Neuronal stem cell (in vitro differentiated cells): ENCODE data around the gene KIAA0930.
A peak's percentile ranks its signal among the peaks of the same experiment; 100 is the strongest.

ENCODE experiments used
- DNase-seq: peaks from one replicate; pipeline ENCODE4 v3.0.0-alpha.2; 2013; ENCODE audit warnings: low spot score
- H2AFZ ChIP-seq: one replicate; pipeline ENCODE4 v1.6.1; 2013; ENCODE audit warnings: mild to moderate bottlenecking, low read length, inconsistent platforms
- H2AK5ac ChIP-seq: 2 replicates; pipeline ENCODE4 v1.6.1; 2013; ENCODE audit warnings: low read depth, mild to moderate bottlenecking, inconsistent platforms, low read length, moderate library complexity, mixed read lengths
- H2BK120ac ChIP-seq: 2 replicates; pipeline ENCODE4 v1.6.1; 2013; ENCODE audit warnings: low read depth, mild to moderate bottlenecking, inconsistent platforms, low read length, moderate library complexity, mixed read lengths
- H2BK12ac ChIP-seq: one replicate; pipeline ENCODE4 v1.6.1; 2013; ENCODE audit warnings: low read length, inconsistent platforms
- H2BK15ac ChIP-seq: 2 replicates; pipeline ENCODE4 v1.6.1; 2013; ENCODE audit warnings: mild to moderate bottlenecking, low read length, inconsistent platforms, mixed read lengths
- H2BK5ac ChIP-seq: one replicate; pipeline ENCODE4 v1.6.1; 2013; ENCODE audit warnings: inconsistent platforms, mild to moderate bottlenecking, low read length, moderate library complexity
- H3K14ac ChIP-seq: one replicate; pipeline ENCODE4 v1.6.1; 2013; ENCODE audit warnings: low read length, inconsistent platforms
- H3K18ac ChIP-seq: 2 replicates; pipeline ENCODE4 v1.6.1; 2013; ENCODE audit warnings: low read length, inconsistent platforms
- H3K23ac ChIP-seq: 2 replicates; pipeline ENCODE4 v1.6.1; 2013; ENCODE audit warnings: low read depth, mild to moderate bottlenecking, mixed read lengths, low read length, inconsistent platforms; ENCODE audit not compliant: poor library complexity
- H3K27ac ChIP-seq: replicated peaks from 3 replicates; pipeline ENCODE4 v1.5.1; 2013; ENCODE audit warnings: low read length, inconsistent platforms
- H3K27me3 ChIP-seq, 3 experiments: 2 replicates each; pipeline ENCODE4 v1.6.1; 2013; ENCODE audit warnings: low read length in 3 of 3, mild to moderate bottlenecking in 2 of 3, inconsistent platforms in 1 of 3, low read depth in 1 of 3, mixed read lengths in 1 of 3, moderate library complexity in 1 of 3; ENCODE audit not compliant: control insufficient read depth in 3 of 3, insufficient read depth in 3 of 3
- H3K36me3 ChIP-seq, 2 donors: replicated peaks in 1 of 2; 2 replicates each; pipeline ENCODE4 v1.6.1; 2013; ENCODE audit warnings: low read length in 2 of 2; ENCODE audit not compliant: control insufficient read depth in 2 of 2, insufficient read depth in 2 of 2
- H3K4ac ChIP-seq: 2 replicates; pipeline ENCODE4 v1.6.1; 2013; ENCODE audit warnings: inconsistent platforms, mild to moderate bottlenecking, low read length, moderate library complexity
- H3K4me1 ChIP-seq, 2 donors: 1 replicate in 1 of 2; 2 replicates in 1 of 2; pipeline ENCODE4 v1.6.1; 2013; ENCODE audit warnings: low read length in 2 of 2, low read depth in 1 of 2; ENCODE audit not compliant: control insufficient read depth in 2 of 2, insufficient read depth in 1 of 2
- H3K4me2 ChIP-seq: one replicate; pipeline ENCODE4 v1.6.1; 2013; ENCODE audit warnings: mild to moderate bottlenecking, low read length, inconsistent platforms; ENCODE audit not compliant: insufficient read depth, poor library complexity, severe bottlenecking
- H3K4me3 ChIP-seq, 2 donors: 2 replicates each; pipeline ENCODE4 v1.5.1; 2013; ENCODE audit warnings: low read length in 2 of 2, mild to moderate bottlenecking in 2 of 2, inconsistent platforms in 1 of 2, moderate library complexity in 1 of 2
- H3K79me1 ChIP-seq: one replicate; pipeline ENCODE4 v1.6.1; 2013; ENCODE audit warnings: low read depth, mild to moderate bottlenecking, inconsistent platforms, low read length, moderate library complexity
- H3K9ac ChIP-seq: one replicate; pipeline ENCODE4 v1.6.1; 2013; ENCODE audit warnings: mild to moderate bottlenecking, low read depth, low read length, inconsistent platforms; ENCODE audit not compliant: poor library complexity
- H3K9me3 ChIP-seq, 2 donors: replicated peaks in 1 of 2; 2 replicates each; pipeline versions ENCODE3 to v1.6.1; 2013; ENCODE audit warnings: low read length in 2 of 2, mild to moderate bottlenecking in 2 of 2, inconsistent platforms in 1 of 2, low read depth in 1 of 2, mixed read lengths in 1 of 2, moderate library complexity in 1 of 2; ENCODE audit not compliant: control insufficient read depth in 2 of 2, insufficient read depth in 1 of 2
- H4K8ac ChIP-seq: one replicate; pipeline ENCODE4 v1.6.1; 2013; ENCODE audit warnings: low read depth, mild to moderate bottlenecking, inconsistent platforms, low read length, moderate library complexity
- H4K91ac ChIP-seq: one replicate; pipeline ENCODE4 v1.6.1; 2013; ENCODE audit warnings: low read length, low read depth, mild to moderate bottlenecking, inconsistent platforms; ENCODE audit not compliant: poor library complexity
- WGBS, 2 donors: extraction: QIAGEN DNeasy Blood & Tissue Kit; methylation state at CpG; one replicate each; pipeline ENCODE4 v1.1.7; 2013; ENCODE audit warnings: missing lambda C conversion rate in 2 of 2, mixed read lengths in 1 of 2; ENCODE audit not compliant: insufficient read length in 2 of 2, insufficient replicate concordance in 1 of 2; ENCODE audit errors: extremely low coverage in 2 of 2; 5-methylcytosine and 5-hydroxymethylcytosine counted together

The KIAA0930 gene

GRCh38 chr22:45183974-45184373, 56.7 kb downstream of the KIAA0930 start:
- peaks cover 0 to 4% of the 10 kb centered on the region in 2 donors for H3K9me3 ChIP-seq
- H2AK5ac ChIP-seq = no peak overlapping the region
- DNase-seq = no peak
- H2BK15ac ChIP-seq = no peak overlapping the region
- no peak overlapping the region for H2AFZ ChIP-seq
- no peak overlapping the region for H3K4me3 ChIP-seq
- WGBS, 2 donors = no CpG with 5 or more reads among the region's 13 CpGs
- no peak overlapping the region for H2BK120ac ChIP-seq
- H2BK12ac ChIP-seq = no peak overlapping the region
- H2BK5ac ChIP-seq = no peak overlapping the region
- no peak overlapping the region for H3K18ac ChIP-seq
- H3K14ac ChIP-seq = no peak overlapping the region
- H3K9ac ChIP-seq = no peak overlapping the region
- H4K8ac ChIP-seq = no peak overlapping the region
- H3K36me3 ChIP-seq = peaks cover 33 to 91% of the 10 kb centered on the region in 2 donors
- H3K27me3 ChIP-seq = no peaks in the 10 kb centered on the region
- no peak overlapping the region for H3K4me2 ChIP-seq
- H4K91ac ChIP-seq = no peak overlapping the region
- no peak overlapping the region for H3K4ac ChIP-seq
- H3K23ac ChIP-seq = peak overlapping the region; percentile 44
- peaks cover 6% of the 10 kb centered on the region for H3K79me1 ChIP-seq
- no peak overlapping the region for H3K27ac ChIP-seq
- no peaks in the 10 kb centered on the region for H3K4me1 ChIP-seq

GRCh38 chr22:45181766-45182165, 58.9 kb downstream of the KIAA0930 start:
- Histone ChIP-seq H3K23ac (no peak overlapping the region), H3K4ac (no peak overlapping the region), H2BK15ac (no peak overlapping the region), H4K91ac (no peak overlapping the region), H3K27ac (no peak overlapping the region), H3K4me2 (no peak overlapping the region), H2AK5ac (no peak overlapping the region), H3K18ac (no peak overlapping the region), H3K79me1 (peaks cover 6% of the 10 kb centered on the region), H3K36me3 (peaks cover 41 to 94% of the 10 kb centered on the region in 2 donors), H2BK120ac (no peak overlapping the region), H3K9ac (no peak overlapping the region), H3K9me3 (peaks cover 0 to 4% of the 10 kb centered on the region in 2 donors), H2BK12ac (no peak overlapping the region), H3K4me3 (no peak overlapping the region), H2AFZ (no peak overlapping the region), H2BK5ac (no peak overlapping the region), H3K27me3 (no peaks in the 10 kb centered on the region), H4K8ac (no peak overlapping the region), H3K4me1 (no peaks in the 10 kb centered on the region), H3K14ac (no peak overlapping the region)
- no peak for DNase-seq
- no CpG with 5 or more reads among the region's 2 CpGs for WGBS, 2 donors

GRCh38 chr22:45181240-45181639, 59.5 kb downstream of the KIAA0930 start:
- Histone ChIP-seq H3K79me1 (peaks cover 6% of the 10 kb centered on the region), H3K23ac (no peak overlapping the region), H4K8ac (no peak overlapping the region), H3K4me2 (no peak overlapping the region), H3K18ac (no peak overlapping the region), H3K14ac (no peak overlapping the region), H3K36me3 (peaks cover 43 to 94% of the 10 kb centered on the region in 2 donors), H3K27ac (no peak overlapping the region), H2BK15ac (no peak overlapping the region), H2BK12ac (no peak overlapping the region), H2BK120ac (no peak overlapping the region), H3K9ac (no peak overlapping the region), H2BK5ac (no peak overlapping the region), H3K4me3 (no peak overlapping the region), H2AFZ (no peak overlapping the region), H3K4ac (no peak overlapping the region), H3K9me3 (peaks cover 0 to 4% of the 10 kb centered on the region in 2 donors), H4K91ac (no peak overlapping the region), H3K27me3 (no peaks in the 10 kb centered on the region), H2AK5ac (no peak overlapping the region), H3K4me1 (no peaks in the 10 kb centered on the region)
- no peak for DNase-seq
- no CpG with 5 or more reads among the region's 4 CpGs for WGBS, 2 donors

GRCh38 chr22:45180146-45180679, 60.5 kb downstream of the KIAA0930 start:
- peaks cover 39 to 94% of the 10 kb centered on the region in 2 donors for H3K36me3 ChIP-seq
- H3K4me1 ChIP-seq = no peaks in the 10 kb centered on the region
- DNase-seq = no peak

More at GRCh38 chr22:45180146-45180679, 60.5 kb downstream of the KIAA0930 start:
- Histone ChIP-seq H2AFZ (no peak overlapping the region), H4K8ac (no peak overlapping the region), H3K18ac (no peak overlapping the region), H4K91ac (peak overlapping the region; percentile 72), H2AK5ac (no peak overlapping the region), H2BK5ac (no peak overlapping the region), H3K4me3 (no peak overlapping the region), H2BK12ac (no peak overlapping the region), H3K4me2 (no peak overlapping the region), H3K14ac (no peak overlapping the region), H3K9me3 (peaks cover 0 to 4% of the 10 kb centered on the region in 2 donors), H3K4ac (no peak overlapping the region), H2BK15ac (no peak overlapping the region), H3K27ac (no peak overlapping the region), H3K79me1 (peaks cover 6% of the 10 kb centered on the region), H3K23ac (no peak overlapping the region), H2BK120ac (no peak overlapping the region), H3K27me3 (no peaks in the 10 kb centered on the region), H3K9ac (no peak overlapping the region)
- WGBS, 2 donors = no CpG with 5 or more reads among the region's 14 CpGs
